ENCODE data around the gene SEMA6D.

DNA sequence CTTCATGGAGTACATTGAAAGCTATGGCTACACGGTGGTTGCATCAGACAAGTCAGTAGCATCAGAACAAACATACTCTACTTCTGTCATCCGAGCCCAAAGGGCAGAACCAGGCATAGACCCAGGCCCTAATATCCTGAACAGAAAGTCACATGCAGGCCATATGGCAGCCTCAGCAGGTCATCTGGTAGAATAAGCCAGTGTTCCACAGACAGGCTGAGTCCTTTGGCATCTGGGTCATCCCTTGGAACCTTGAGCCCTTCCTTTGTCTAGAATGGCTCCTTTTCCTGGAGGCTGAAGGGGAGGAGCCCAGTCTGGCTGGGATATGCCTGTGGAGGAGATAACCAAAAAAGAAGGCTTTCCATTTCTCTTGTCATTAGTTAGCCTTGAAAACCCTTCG lies 29.2 kb downstream of the SEMA6D start:
- TF ChIP-seq, protein P1, sequence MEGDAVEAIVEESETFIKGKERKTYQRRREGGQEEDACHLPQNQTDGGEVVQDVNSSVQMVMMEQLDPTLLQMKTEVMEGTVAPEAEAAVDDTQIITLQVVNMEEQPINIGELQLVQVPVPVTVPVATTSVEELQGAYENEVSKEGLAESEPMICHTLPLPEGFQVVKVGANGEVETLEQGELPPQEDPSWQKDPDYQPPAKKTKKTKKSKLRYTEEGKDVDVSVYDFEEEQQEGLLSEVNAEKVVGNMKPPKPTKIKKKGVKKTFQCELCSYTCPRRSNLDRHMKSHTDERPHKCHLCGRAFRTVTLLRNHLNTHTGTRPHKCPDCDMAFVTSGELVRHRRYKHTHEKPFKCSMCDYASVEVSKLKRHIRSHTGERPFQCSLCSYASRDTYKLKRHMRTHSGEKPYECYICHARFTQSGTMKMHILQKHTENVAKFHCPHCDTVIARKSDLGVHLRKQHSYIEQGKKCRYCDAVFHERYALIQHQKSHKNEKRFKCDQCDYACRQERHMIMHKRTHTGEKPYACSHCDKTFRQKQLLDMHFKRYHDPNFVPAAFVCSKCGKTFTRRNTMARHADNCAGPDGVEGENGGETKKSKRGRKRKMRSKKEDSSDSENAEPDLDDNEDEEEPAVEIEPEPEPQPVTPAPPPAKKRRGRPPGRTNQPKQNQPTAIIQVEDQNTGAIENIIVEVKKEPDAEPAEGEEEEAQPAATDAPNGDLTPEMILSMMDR (IDR thresholded peaks at IDR 0.05; ENCODE audit: low read depth, low read length, poor library complexity, severe bottlenecking) = no peak
- TF ChIP-seq EZH2phosphoT487 (IDR thresholded peaks at IDR 0.05; ENCODE audit: borderline replicate concordance, low read length) = no peak
